A673 (cell line): ENCODE measurements around the gene ADORA2B.

Source experiments
- EZH2 ChIP-seq: fragments of 200-600 bp; sonication (generic); IDR thresholded peaks from 2 replicates; pipeline ENCODE4 v1.6.1; 2017; ENCODE audit warnings: borderline replicate concordance, low read depth, mild to moderate bottlenecking, mixed read lengths, antibody characterized with exemption, low read length; ENCODE audit not compliant: poor library complexity, severe bottlenecking
- TF ChIP-seq, protein P1 (sequence below): fragments of 300-800, 200-600 bp; sonication (generic); conservative IDR thresholded peaks from 2 replicates; pipeline ENCODE4 v1.5.1; 2017; ENCODE audit warnings: low read depth, mild to moderate bottlenecking, antibody characterized with exemption, low read length, moderate library complexity, mixed read lengths

- TF ChIP-seq, protein P1, sequence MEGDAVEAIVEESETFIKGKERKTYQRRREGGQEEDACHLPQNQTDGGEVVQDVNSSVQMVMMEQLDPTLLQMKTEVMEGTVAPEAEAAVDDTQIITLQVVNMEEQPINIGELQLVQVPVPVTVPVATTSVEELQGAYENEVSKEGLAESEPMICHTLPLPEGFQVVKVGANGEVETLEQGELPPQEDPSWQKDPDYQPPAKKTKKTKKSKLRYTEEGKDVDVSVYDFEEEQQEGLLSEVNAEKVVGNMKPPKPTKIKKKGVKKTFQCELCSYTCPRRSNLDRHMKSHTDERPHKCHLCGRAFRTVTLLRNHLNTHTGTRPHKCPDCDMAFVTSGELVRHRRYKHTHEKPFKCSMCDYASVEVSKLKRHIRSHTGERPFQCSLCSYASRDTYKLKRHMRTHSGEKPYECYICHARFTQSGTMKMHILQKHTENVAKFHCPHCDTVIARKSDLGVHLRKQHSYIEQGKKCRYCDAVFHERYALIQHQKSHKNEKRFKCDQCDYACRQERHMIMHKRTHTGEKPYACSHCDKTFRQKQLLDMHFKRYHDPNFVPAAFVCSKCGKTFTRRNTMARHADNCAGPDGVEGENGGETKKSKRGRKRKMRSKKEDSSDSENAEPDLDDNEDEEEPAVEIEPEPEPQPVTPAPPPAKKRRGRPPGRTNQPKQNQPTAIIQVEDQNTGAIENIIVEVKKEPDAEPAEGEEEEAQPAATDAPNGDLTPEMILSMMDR, result no peak
- no peak for TF ChIP-seq EZH2
Observed at GRCh38 chr17:15922586-15922985, 22.3 kb upstream of the ADORA2B start.
